Measurements from ENCODE around the gene SPIN2B.
"Not testable (repeated sequence)": the region's sequence is repeated elsewhere in the genome, so short reads cannot be mapped to it uniquely, and the experiment has no call there.

SPIN2B gene
- long read RNA-seq, donor 1, partial matches to known transcripts, result 8 of 11 reads
- long read RNA-seq, donor 1, other reads (novel, unspliced or antisense), result 0 of 11 reads
- long read RNA-seq, donor 2, partial matches to known transcripts, result 0 of 4 reads
- long read RNA-seq, donor 2, other reads (novel, unspliced or antisense), result 0 of 4 reads
- long read RNA-seq, donor 3, partial matches to known transcripts, result 0 of 1 reads
- long read RNA-seq, donor 3, other reads (novel, unspliced or antisense), result 0 of 1 reads
- long read RNA-seq, donor 4, partial matches to known transcripts, result 0 of 3 reads
- long read RNA-seq, donor 4, other reads (novel, unspliced or antisense), result 0 of 3 reads
- long read RNA-seq, donor 5, partial matches to known transcripts, result 0 of 2 reads
- long read RNA-seq, donor 5, other reads (novel, unspliced or antisense), result 0 of 2 reads
- long read RNA-seq, donor 6, partial matches to known transcripts, result 0 of 1 reads
- long read RNA-seq, donor 6, other reads (novel, unspliced or antisense), result 0 of 1 reads
- long read RNA-seq, donor 7, partial matches to known transcripts, result 0 of 5 reads
- long read RNA-seq, donor 7, other reads (novel, unspliced or antisense), result 0 of 5 reads
- long read RNA-seq, donor 8, partial matches to known transcripts, result 0 of 3 reads
- long read RNA-seq, donor 8, other reads (novel, unspliced or antisense), result 0 of 3 reads

GRCh38 chrX:57121162-57121755, at the start of gene SPIN2B:
Gene SPIN2B, minus strand, starts transcription at chrX:57121548.
- peak; percentile 85 for DNase-seq

- DNase-seq, result no peak
Measured at GRCh38 chrX:57156397-57157049, 35.2 kb upstream of the SPIN2B start.

DNA sequence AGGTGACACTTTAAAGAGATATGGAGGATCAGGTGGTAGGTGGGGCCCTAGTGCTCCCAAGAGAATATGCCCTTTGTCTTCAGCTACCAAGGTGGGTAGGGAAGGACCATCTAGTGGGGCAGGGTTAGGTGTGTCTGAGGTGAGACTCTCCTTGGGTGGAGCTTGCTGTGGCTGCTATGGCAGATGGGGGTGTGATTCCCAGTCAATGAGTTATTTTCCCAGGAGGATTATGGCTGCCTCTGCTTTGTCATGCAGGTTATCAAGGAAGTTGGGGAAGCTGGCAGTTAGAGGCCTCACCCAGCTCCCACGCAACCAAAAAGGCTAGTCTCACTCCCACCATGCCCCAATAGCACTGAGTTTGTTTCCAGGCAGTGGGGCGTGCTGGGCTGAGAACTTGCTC, 33.8 kb upstream of the SPIN2B start:
- no peak for DNase-seq

DNA sequence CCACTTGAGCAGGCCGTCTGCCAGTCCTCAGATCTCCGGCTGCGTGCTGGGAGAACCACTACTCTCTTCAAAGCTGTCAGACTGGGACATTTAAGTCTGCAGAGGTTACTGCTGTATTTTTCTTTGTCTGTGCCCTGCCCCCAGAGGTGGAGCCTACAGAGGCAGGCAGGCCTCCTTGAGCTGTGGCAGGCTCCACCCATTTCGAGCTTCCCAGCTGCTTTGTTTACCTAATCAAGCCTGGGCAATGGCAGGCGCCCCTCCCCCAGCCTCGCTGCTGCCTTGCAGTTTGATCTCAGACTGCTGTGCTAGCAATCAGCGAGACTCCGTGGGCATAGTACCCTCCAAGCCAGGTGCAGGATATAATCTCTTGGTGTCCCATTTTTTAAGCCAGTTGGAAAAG, 30.9 kb upstream of the SPIN2B start:
- not testable (repeated sequence) for DNase-seq

- no peak for DNase-seq
Measured at GRCh38 chrX:57138674-57139073, 17.3 kb upstream of the SPIN2B start.

- no peak for DNase-seq
Measured at GRCh38 chrX:57137501-57137900, 16.2 kb upstream of the SPIN2B start.

DNA sequence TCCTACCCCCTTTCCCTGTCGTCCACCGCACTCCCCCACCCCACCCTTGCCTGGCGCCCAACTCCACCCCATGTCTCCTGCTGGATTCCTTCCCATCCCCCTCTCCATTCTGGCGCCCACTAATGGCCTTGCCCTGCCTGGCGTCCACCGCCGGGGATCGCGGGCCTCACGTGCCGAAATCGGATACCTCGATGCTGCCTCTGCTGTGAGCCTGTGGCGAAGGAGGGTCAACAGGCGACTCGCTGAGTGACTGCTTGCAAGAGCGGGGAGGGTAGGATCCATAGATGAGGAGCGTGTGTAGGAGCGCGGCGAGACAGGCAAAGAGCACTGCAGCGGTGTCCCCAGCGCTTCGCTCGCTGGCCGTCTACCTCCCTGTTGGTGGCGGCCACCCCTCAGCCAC, 15.7 kb upstream of the SPIN2B start, which contains the start of gene SPIN2A:
Gene SPIN2A, minus strand, starts transcription at position 325 of the 400 bp plus-strand sequence. CDS start 800 bp downstream, outside the sequence.
- peak; percentile 58 for DNase-seq

GRCh38 chrX:57136589-57136988, 15.2 kb upstream of the SPIN2B start:
- DNase-seq, result not testable (repeated sequence)

- no peak for DNase-seq
Measured at GRCh38 chrX:57135287-57135686, 13.9 kb upstream of the SPIN2B start.

GRCh38 chrX:57134702-57135101, 13.4 kb upstream of the SPIN2B start:
- DNase-seq, result no peak

DNA sequence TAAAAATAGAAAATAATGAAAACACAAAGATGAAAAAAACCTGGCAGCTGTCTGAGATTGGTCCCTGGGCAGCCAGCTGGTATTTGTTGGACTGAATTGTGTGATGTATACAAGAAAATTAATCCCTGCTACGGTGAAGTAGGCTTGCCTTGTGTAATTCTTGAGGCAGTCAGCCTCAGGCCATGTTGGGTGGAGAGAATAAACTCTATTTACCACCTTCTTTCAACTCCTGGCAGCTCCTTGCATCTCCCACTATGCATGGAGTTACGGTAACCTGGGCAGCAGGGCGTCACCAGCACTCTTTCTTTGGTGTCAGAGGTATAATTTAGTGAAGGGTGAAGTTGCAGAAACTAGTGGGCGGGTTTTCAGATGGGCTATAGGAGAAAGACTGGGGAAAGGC, 12.4 kb upstream of the SPIN2B start:
- no peak for DNase-seq

- DNase-seq, result not testable (repeated sequence)
Measured at GRCh38 chrX:57133284-57133683, 11.9 kb upstream of the SPIN2B start.

DNA sequence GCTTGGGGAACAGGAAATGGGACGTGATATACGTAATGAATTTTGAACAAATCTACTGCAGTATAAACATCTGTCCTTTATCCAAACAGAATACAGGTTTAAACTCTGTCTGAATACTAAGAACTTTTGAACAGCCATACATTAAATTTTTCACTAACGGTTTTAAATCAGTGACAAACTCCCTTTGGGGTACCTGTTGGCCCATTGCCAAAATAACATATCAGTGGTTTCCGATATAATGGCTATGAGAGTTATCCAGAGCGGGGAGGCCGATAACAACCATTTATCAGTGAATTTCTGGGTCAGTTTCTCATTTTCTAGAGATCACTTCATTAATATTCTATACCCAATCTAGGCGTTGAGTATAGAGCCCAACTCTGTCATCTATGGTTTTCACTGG, 10.7 kb upstream of the SPIN2B start:
- DNase-seq, result no peak

GRCh38 chrX:57121816-57122215, 468 bp upstream of the SPIN2B start:
- peak; percentile 1 for DNase-seq

DNA sequence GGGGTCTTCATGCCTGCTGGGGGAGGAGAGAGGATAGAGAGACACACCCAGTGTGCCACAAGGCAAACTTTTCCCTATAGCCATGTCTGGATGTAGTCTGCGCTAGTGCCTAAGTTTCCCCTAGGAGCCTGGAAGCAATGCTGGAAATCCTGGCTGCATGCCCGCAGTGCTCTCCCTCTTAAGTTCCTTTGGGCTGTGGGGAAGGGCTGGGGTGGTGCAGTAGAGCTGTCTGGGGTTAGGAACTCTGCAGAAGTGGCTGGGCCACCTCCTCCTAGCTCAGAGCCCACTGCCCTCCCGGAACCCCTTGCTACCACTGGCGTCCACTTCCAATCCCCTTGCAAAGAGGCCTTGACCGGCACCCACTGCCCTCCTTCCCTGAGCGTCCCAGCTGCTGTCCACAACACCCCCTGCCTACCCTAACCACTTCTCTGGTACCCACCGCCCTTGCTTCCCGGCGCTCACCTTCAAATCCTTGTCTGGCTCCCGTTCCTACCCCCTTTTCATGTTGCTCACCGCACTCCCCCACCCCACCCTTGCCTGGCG, 658 bp downstream of the SPIN2B start:
- DNase-seq, result peak; percentile 38

DNA sequence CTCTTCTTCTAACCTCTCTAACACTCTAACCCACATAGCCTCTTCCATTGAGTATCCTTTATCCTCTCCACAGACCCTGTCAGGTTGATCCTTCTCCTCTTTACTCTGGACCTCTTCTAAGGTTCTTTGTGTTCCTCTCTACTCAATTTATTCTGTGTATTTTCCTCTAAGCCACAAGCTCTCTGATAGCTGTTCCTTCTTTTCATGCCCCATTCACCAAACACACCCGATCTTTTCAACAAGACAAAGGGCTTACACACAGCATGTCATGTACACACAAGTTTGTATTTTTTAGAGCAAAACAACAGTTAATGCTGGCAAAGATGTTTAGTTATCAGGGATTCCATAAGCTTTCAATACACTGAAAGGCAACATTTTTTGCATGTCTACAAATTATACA, 1.9 kb downstream of the SPIN2B start:
- DNase-seq, result no peak

- not testable (repeated sequence) for DNase-seq
Measured at GRCh38 chrX:57117566-57117965, 3.8 kb downstream of the SPIN2B start.

GRCh38 chrX:57104921-57105398, 16.4 kb downstream of the SPIN2B start:
- no peak for DNase-seq

DNA sequence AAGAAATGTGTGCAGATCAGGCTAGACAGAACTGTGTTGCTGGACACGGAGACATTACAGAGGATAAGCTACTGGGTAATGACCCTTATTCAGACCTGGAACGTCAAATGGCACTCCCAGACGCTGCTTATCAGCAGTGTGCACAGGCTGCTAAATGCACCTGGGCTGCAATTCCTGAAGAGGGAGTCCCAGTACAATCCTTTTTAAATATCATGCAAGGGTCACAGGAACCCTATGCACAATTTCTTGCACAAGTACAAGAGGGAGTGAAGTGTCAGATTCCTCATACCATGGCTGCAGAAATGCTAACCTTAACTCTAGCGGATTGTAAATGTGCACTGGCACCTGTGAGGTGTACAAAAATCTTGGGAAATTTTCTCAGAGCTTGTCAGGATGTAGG, 16.9 kb downstream of the SPIN2B start:
- DNase-seq, result no peak

DNA sequence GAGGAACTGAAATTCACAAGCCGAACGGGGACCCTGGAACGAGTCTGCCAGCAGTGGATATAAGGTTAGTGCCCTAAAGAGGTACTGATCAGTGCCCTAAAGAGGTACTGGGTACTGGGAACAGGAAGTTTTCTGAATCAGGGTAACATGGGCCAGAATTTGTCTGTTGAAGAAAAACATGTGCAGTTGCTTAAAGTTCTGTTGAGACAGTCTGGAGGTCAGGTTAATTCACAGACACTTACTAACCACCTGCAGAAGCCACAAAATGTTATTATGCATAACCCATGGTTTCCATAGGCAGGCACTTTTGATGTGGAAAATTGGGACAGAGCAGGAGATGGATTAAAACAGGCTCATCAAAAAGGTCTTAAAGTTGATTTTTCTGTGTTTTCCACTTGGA, 17.9 kb downstream of the SPIN2B start:
- no peak for DNase-seq

- not testable (repeated sequence) for DNase-seq
Measured at GRCh38 chrX:57102918-57103317, 18.4 kb downstream of the SPIN2B start.

- no peak for DNase-seq
Measured at GRCh38 chrX:57083143-57083542, 38.2 kb downstream of the SPIN2B start.
